Spleen (tissue), 11 donors: ENCODE data around the gene TSPO2. TPM values are rescaled to one million over a fixed set of nuclear protein-coding genes. Genes with fewer than 3 reads are reported as not detected.

Source experiments
- DNase-seq: peaks from one replicate; pipeline ENCODE4 v3.0.0-alpha.2; 2020
- H3K27ac ChIP-seq, 8 donors: fragments of 200-600 bp; sonication (generic) in 7 of 8; 1 replicate in 4 of 8; 2 replicates in 4 of 8; pipeline versions ENCODE4 v1.5.0 to v1.8.0; 2016 to 2021; ENCODE audit warnings: inconsistent platforms in 4 of 8, mild to moderate bottlenecking in 4 of 8, moderate library complexity in 1 of 8
- H3K27me3 ChIP-seq, 7 donors: fragments of 200-600 bp; sonication (generic) in 6 of 7; replicated peaks in 1 of 7; 1 replicate in 4 of 7; 2 replicates in 3 of 7; pipeline versions ENCODE4 v1.5.0 to v1.8.0; 2016 to 2021; ENCODE audit warnings: inconsistent platforms in 3 of 7, mild to moderate bottlenecking in 1 of 7
- H3K36me3 ChIP-seq, 6 donors: fragments of 200-600 bp; sonication (generic) in 5 of 6; 1 replicate in 4 of 6; 2 replicates in 2 of 6; pipeline versions ENCODE4 v1.5.0 to v1.8.0; 2016 to 2021; ENCODE audit warnings: inconsistent platforms in 2 of 6
- H3K4me1 ChIP-seq, 6 donors: fragments of 200-600 bp; sonication (generic) in 5 of 6; 1 replicate in 3 of 6; 2 replicates in 3 of 6; pipeline versions ENCODE4 v1.5.0 to v1.8.0; 2016 to 2021; ENCODE audit warnings: inconsistent platforms in 3 of 6
- H3K4me3 ChIP-seq, 8 donors: fragments of 200-600 bp; sonication (generic) in 7 of 8; 1 replicate in 4 of 8; 2 replicates in 4 of 8; pipeline versions ENCODE4 v1.5.0 to v1.8.0; 2016 to 2021; ENCODE audit warnings: inconsistent platforms in 4 of 8, mild to moderate bottlenecking in 4 of 8, moderate library complexity in 2 of 8
- H3K9me3 ChIP-seq, 8 donors: fragments of 200-600 bp; sonication (generic) in 7 of 8; 1 replicate in 4 of 8; 2 replicates in 4 of 8; pipeline versions ENCODE4 v1.5.0 to v1.8.0; 2016 to 2021; ENCODE audit warnings: inconsistent platforms in 4 of 8
- CTCF ChIP-seq, 11 experiments: fragments of 200-600 bp in 7 of 11; fragments of 450-650 bp in 4 of 11; sonication (generic) in 4 of 11; IDR thresholded peaks in 8 of 11; conservative IDR thresholded peaks in 3 of 11; 1 replicate in 7 of 11; 2 replicates in 4 of 11; pipeline versions ENCODE4 v1.4.0 to v1.8.0; 2016 to 2021; ENCODE audit warnings: antibody characterized with exemption in 11 of 11, inconsistent platforms in 4 of 11, mild to moderate bottlenecking in 1 of 11
- POLR2A ChIP-seq, 3 donors: fragments of 450-650 bp; IDR thresholded peaks; one replicate each; pipeline ENCODE4 v1.5.1; 2017; ENCODE audit warnings: antibody characterized with exemption in 3 of 3, mild to moderate bottlenecking in 1 of 3
- POLR2AphosphoS5 ChIP-seq, 3 donors: sonication (generic); formaldehyde crosslinking; IDR thresholded peaks; one replicate each; pipeline ENCODE4 v1.5.1; 2017; ENCODE audit warnings: antibody characterized with exemption in 3 of 3
- WGBS, 5 donors: extraction: QIAGEN DNeasy Blood & Tissue Kit in 3 of 5; methylation state at CpG; one replicate each; pipeline versions ENCODE4 v1.1.5 to v1.1.7; 2013 to 2018; 5-methylcytosine and 5-hydroxymethylcytosine counted together
- intact Hi-C: fragments of 100-400 bp; cut with DNase I; formaldehyde crosslinking; loops from one replicate; pipeline ENCODE4 v1.15.0; 2023; ENCODE audit warnings: low total_unique reads
- polyA plus RNA-seq, 3 donors: library from polyadenylated mRNA; stranded (reverse); fragments of 200-250 nt; gene quantifications; one replicate each; pipeline ENCODE4 v1.2.1, GENCODE V29; 2013
- total RNA-seq, 7 donors: library from RNA; depleted of rRNA in 3 of 7; stranded (reverse); fragments of >200 nt in 3 of 7; fragmentation: NEBNext Ultra II Directional in 4 of 7; extraction: Animal tissue kit (Norgen Biotek cat#: 25700) in 4 of 7; gene quantifications; one replicate each; pipeline versions ENCODE4 v1.1.0 to v1.2.1, GENCODE V29; 2016 to 2021
- donor health status: healthy with polysubstance abuse.
- donor health status: DM: no; HTN: no; CAD: no; lungs with moderate emphysema.
- donor health status: DM: no; HTN: no; CAD: no.
- donor health status: Bipolar disorder and iron deficiency.
- donor health status: healthy.
- donor health status: DM: no; HTN: no; CAD: no.
- donor health status: DM: yes; HTN: yes; CAD: no.

TSPO2 gene
- total and polyA plus RNA-seq, 10 donors = 0.54 to 6.3 TPM; not detected in 8

GRCh38 chr6:41071501-41071922, 29.2 kb downstream of the TSPO2 start:
- intact Hi-C loops = no loop called here
- DNase-seq = peak; percentile 94
- TF ChIP-seq POLR2AphosphoS5 (IDR thresholded peaks at IDR 0.05) (peak in 1 of 3 donors; percentile 89), CTCF (IDR thresholded peaks at IDR 0.05 in 8 of 11, conservative IDR thresholded peaks at IDR 0.05 in 3 of 11) (no peak), POLR2A (IDR thresholded peaks at IDR 0.05) (peak in 1 of 3 donors; percentile 78)
- no peaks in the 10 kb centered on the region for H3K9me3 ChIP-seq
- H3K27me3 ChIP-seq = no peaks in the 10 kb centered on the region
- peaks cover 0 to 43% (median 31%) of the 10 kb centered on the region in 6 donors for H3K36me3 ChIP-seq
- WGBS, 5 donors = 0 to 1% (median 1%) methylated on average over 16 of the region's 16 CpGs
- peak overlapping the region; percentile 91 to 100 (median 99) for H3K27ac ChIP-seq
- H3K4me3 ChIP-seq = peak overlapping the region; percentile 47 to 94 (median 86)
- peaks cover 29 to 54% (median 42%) of the 10 kb centered on the region in 6 donors for H3K4me1 ChIP-seq

GRCh38 chr6:41071923-41072835, 29.9 kb downstream of the TSPO2 start, which contains the start of gene OARD1:
Gene OARD1 (minus strand): TSS chr6:41072356. CDS start chr6:41071634, 722 bp downstream.
- DNase-seq = peak; percentile 100
- TF ChIP-seq POLR2AphosphoS5 (IDR thresholded peaks at IDR 0.05) (peak; percentile 90 to 92 (median 90)), CTCF (IDR thresholded peaks at IDR 0.05 in 8 of 11, conservative IDR thresholded peaks at IDR 0.05 in 3 of 11) (peak in 2 of 11 experiments; percentile 41 to 59), POLR2A (IDR thresholded peaks at IDR 0.05) (peak in 1 of 3 donors; percentile 76)
- WGBS, 5 donors = 0 to 1% (median 1%) methylated on average over 40 to 63 of the region's 63 CpGs
- peak within 1 kb of the TSS; percentile 91 to 100 (median 99) for H3K27ac ChIP-seq
- H3K4me1 ChIP-seq = peaks cover 32 to 54% (median 40%) of the 10 kb centered on the region in 6 donors
- no peaks in the 10 kb centered on the region for H3K27me3 ChIP-seq
- H3K4me3 ChIP-seq = peak within 1 kb of the TSS; percentile 71 to 94 (median 86)
- H3K9me3 ChIP-seq = no peaks in the 10 kb centered on the region
- peaks cover 0 to 36% (median 27%) of the 10 kb centered on the region in 6 donors for H3K36me3 ChIP-seq
- intact Hi-C loops = no loop called here

- H3K27me3 ChIP-seq = no peaks in the 10 kb centered on the region
- no peak for DNase-seq
- intact Hi-C loops = no loop called here
- no peaks in the 10 kb centered on the region for H3K9me3 ChIP-seq
- peaks cover 0 to 30% (median 21%) of the 10 kb centered on the region in 6 donors for H3K36me3 ChIP-seq
- WGBS, 5 donors = 0 to 1% (median 0%) methylated on average over 3 to 37 of the region's 37 CpGs
- H3K27ac ChIP-seq = peak within 1 kb of the TSS; percentile 91 to 100 (median 99)
- H3K4me1 ChIP-seq = peaks cover 32 to 60% (median 40%) of the 10 kb centered on the region in 6 donors
- TF ChIP-seq POLR2A (IDR thresholded peaks at IDR 0.05) (no peak), POLR2AphosphoS5 (IDR thresholded peaks at IDR 0.05) (peak; percentile 26 to 80 (median 70)), CTCF (IDR thresholded peaks at IDR 0.05 in 8 of 11, conservative IDR thresholded peaks at IDR 0.05 in 3 of 11) (no peak)
- H3K4me3 ChIP-seq = peak within 1 kb of the TSS; percentile 71 to 94 (median 86)
Observed at GRCh38 chr6:41072836-41073202, 30.6 kb downstream of the TSPO2 start, which contains the start of gene NFYA. Gene NFYA (plus strand): TSS chr6:41072974. CDS start chr6:41079090, 6,116 bp downstream.
